CD4-positive, alpha-beta T cell (primary cell): ENCODE measurements around the gene LDLRAD2. TPM values are rescaled to one million over a fixed set of nuclear protein-coding genes. Genes with fewer than 3 reads are reported as not detected.

Source experiments
- ATAC-seq: fragments of 200-7000 bp; cut with Tn5 transposase; one replicate; pipeline ENCODE4 v1.10.0; 2022; ENCODE audit warnings: mild to moderate bottlenecking; ENCODE audit not compliant: poor library complexity
- CTCF ChIA-PET: fragments of 350-600 bp; sonication (Branson Sonifier 250); formaldehyde crosslinking; loops from one replicate; lab custom pipeline; 2021; ENCODE audit warnings: antibody characterized with exemption, inconsistent platforms; lab: Charles Lee
- POLR2A ChIA-PET: fragments of 350-600 bp; sonication (Branson Sonifier 250); formaldehyde crosslinking; loops from one replicate; lab custom pipeline; 2021; ENCODE audit warnings: antibody characterized with exemption, inconsistent platforms; lab: Charles Lee
- DNase-seq, 14 experiments: peaks; one replicate each; pipeline ENCODE4 v3.0.0-alpha.2; 2013 to 2020; ENCODE audit warnings: mixed read lengths in 2 of 14
- H3K27ac ChIP-seq, 2 donors: one replicate each; pipeline versions ENCODE4 v1.5.1 to v1.7.0; 2013; ENCODE audit warnings: low read length in 2 of 2, low read depth in 1 of 2, mild to moderate bottlenecking in 1 of 2
- H3K27me3 ChIP-seq, 2 experiments: 1 replicate in 1 of 2; 2 replicates in 1 of 2; pipeline versions ENCODE4 v1.6.1 to v1.7.0; 2013; ENCODE audit warnings: low read length in 2 of 2, control low read depth in 1 of 2, mild to moderate bottlenecking in 1 of 2, moderate library complexity in 1 of 2; ENCODE audit not compliant: insufficient read depth in 2 of 2, control insufficient read depth in 1 of 2
- H3K36me3 ChIP-seq: one replicate; pipeline ENCODE4 v1.6.1; 2013; ENCODE audit warnings: low read length, control low read depth; ENCODE audit not compliant: insufficient read depth
- H3K4me1 ChIP-seq: one replicate; pipeline ENCODE4 v1.6.1; 2013; ENCODE audit warnings: low read length, control low read depth; ENCODE audit not compliant: insufficient read depth
- H3K4me3 ChIP-seq: one replicate; pipeline ENCODE4 v1.5.1; 2013; ENCODE audit warnings: mild to moderate bottlenecking, low read length, moderate library complexity
- H3K9me3 ChIP-seq, 2 experiments: 1 replicate in 1 of 2; 2 replicates in 1 of 2; pipeline versions ENCODE4 v1.6.1 to v1.7.0; 2013; ENCODE audit warnings: low read length in 2 of 2, mild to moderate bottlenecking in 2 of 2, control low read depth in 1 of 2, moderate library complexity in 1 of 2; ENCODE audit not compliant: control insufficient read depth in 1 of 2, insufficient read depth in 1 of 2
- H3K27ac Mint-ChIP-seq: one replicate; pipeline ENCODE4 v1.8.0; 2020; ENCODE audit warnings: mixed read lengths
- H3K27me3 Mint-ChIP-seq: one replicate; pipeline ENCODE4 v1.8.0; 2021; ENCODE audit warnings: mixed read lengths
- H3K36me3 Mint-ChIP-seq: one replicate; pipeline ENCODE4 v1.8.0; 2021; ENCODE audit warnings: low read depth, mixed read lengths
- H3K4me1 Mint-ChIP-seq: one replicate; pipeline ENCODE4 v1.8.0; 2021; ENCODE audit warnings: low read depth, mixed read lengths
- H3K4me3 Mint-ChIP-seq: one replicate; pipeline ENCODE4 v1.8.0; 2020; ENCODE audit warnings: mild to moderate bottlenecking, mixed read lengths
- H3K9me3 Mint-ChIP-seq: one replicate; pipeline ENCODE4 v1.8.0; 2020; ENCODE audit warnings: mixed read lengths
- CTCF ChIP-seq: fragments of 200-600 bp; IDR thresholded peaks from one replicate; pipeline ENCODE4 v1.8.0; 2022; ENCODE audit warnings: antibody characterized with exemption, mild to moderate bottlenecking
- intact Hi-C, 2 experiments: fragments of 100-400 bp; cut with DNase I in 1 of 2; cut with micrococcal nuclease in 1 of 2; formaldehyde crosslinking; loops; one replicate each; pipeline versions ENCODE4 v1.15.1 to v1.9.0; 2023 to 2025; cut with DNase I, micrococcal nuclease
- total RNA-seq, 174 experiments: library from RNA in 2 of 174; stranded (reverse) in 2 of 174; gene quantifications; one replicate each; pipeline ENCODE4 v1.2.3 and lab custom pipeline; 2021 to 2026

The LDLRAD2 gene
- total RNA-seq, 2 experiments from 2014 or later = not detected

GRCh38 chr1:21778405-21778727 lies 33.7 kb upstream of the LDLRAD2 start:
- Mint-ChIP-seq H3K4me3 (peak overlapping the region; percentile 63), H3K27ac (peak overlapping the region; percentile 75), H3K36me3 (peaks cover 46% of the 10 kb centered on the region), H3K4me1 (peaks cover 60% of the 10 kb centered on the region), H3K27me3 (no peaks in the 10 kb centered on the region), H3K9me3 (no peaks in the 10 kb centered on the region)
- H3K36me3 ChIP-seq = peaks cover 3% of the 10 kb centered on the region
- no peak overlapping the region for H3K27ac ChIP-seq
- POLR2A ChIA-PET = no interaction called here
- no peak for TF ChIP-seq CTCF
- H3K4me1 ChIP-seq = peaks cover 53% of the 10 kb centered on the region
- H3K4me3 ChIP-seq = no peak overlapping the region
- H3K9me3 ChIP-seq = peaks cover 0 to 5% of the 10 kb centered on the region in 2 experiments
- ATAC-seq = no peak
- intact Hi-C loops = no loop called here
- no peaks in the 10 kb centered on the region for H3K27me3 ChIP-seq
- CTCF ChIA-PET = no interaction called here
- no peak for DNase-seq

GRCh38 chr1:21779613-21780521 lies 32.2 kb upstream of the LDLRAD2 start:
- intact Hi-C loops = loop anchor here (5.0 kb wide), 4 partner anchors 78 to 672 kb away; partner anchors contain the start of genes ZBTB40 (in 2 of the 2) and HSPG2 (in 1 of the 2)
- Histone ChIP-seq H3K9me3 (peaks cover 0 to 5% of the 10 kb centered on the region in 2 experiments), H3K27ac (no peak overlapping the region), H3K27me3 (no peaks in the 10 kb centered on the region), H3K4me3 (no peak overlapping the region), H3K36me3 (peaks cover 3% of the 10 kb centered on the region), H3K4me1 (peaks cover 46% of the 10 kb centered on the region)
- Mint-ChIP-seq H3K27me3 (no peaks in the 10 kb centered on the region), H3K9me3 (no peaks in the 10 kb centered on the region), H3K27ac (peak overlapping the region; percentile 81), H3K36me3 (peaks cover 48% of the 10 kb centered on the region), H3K4me1 (peaks cover 58% of the 10 kb centered on the region), H3K4me3 (peak overlapping the region; percentile 83)
- ChIA-PET CTCF (no interaction called here), POLR2A (no interaction called here)
- TF ChIP-seq CTCF = no peak
- DNase-seq (peak in 3 of 14 experiments; percentile 30 to 42 (median 39)), ATAC-seq (no peak)

- peak overlapping the region; percentile 100 for H3K4me3 ChIP-seq
- Mint-ChIP-seq H3K27ac (peak overlapping the region; percentile 100), H3K4me3 (peak overlapping the region; percentile 99), H3K9me3 (no peaks in the 10 kb centered on the region), H3K27me3 (no peaks in the 10 kb centered on the region), H3K36me3 (peaks cover 38% of the 10 kb centered on the region), H3K4me1 (peaks cover 47% of the 10 kb centered on the region)
- intact Hi-C loops = loop anchor here (2.0 to 5.0 kb wide), 8 partner anchors 80 to 670 kb away; partner anchors contain the start of genes ZBTB40 (in 2 of the 2), HSPG2 (in 1 of the 2) and NBPF3 (in 1 of the 2)
- H3K9me3 ChIP-seq = peaks cover 0 to 5% of the 10 kb centered on the region in 2 experiments
- ChIA-PET CTCF (interaction anchor here (0.7 to 2.4 kb wide), 5 partner anchors 12 to 243 kb away, joined by 3 to 7 read pairs (median 3); no protein-coding TSS in a partner anchor), POLR2A (interaction anchor here (0.7 to 4.3 kb wide), 12 partner anchors 8 to 994 kb away, joined by 3 to 35 read pairs (median 3); partner anchors contain the start of gene CDC42)
- peaks cover 3% of the 10 kb centered on the region for H3K36me3 ChIP-seq
- no peak for TF ChIP-seq CTCF
- peak; percentile 2 for ATAC-seq
- peak overlapping the region; percentile 66 to 99 for H3K27ac ChIP-seq
- no peaks in the 10 kb centered on the region for H3K27me3 ChIP-seq
- peak in 2 of 14 experiments; percentile 8 to 11 for DNase-seq
- peaks cover 40% of the 10 kb centered on the region for H3K4me1 ChIP-seq
These were observed 30.2 kb upstream of the LDLRAD2 start for GRCh38 chr1:21781815-21782348.
